ENCODE results near the gene PDYN.

PDYN gene

GRCh38 chr20:1971893-1972586, 21.8 kb downstream of the PDYN start (continued):
- TF ChIP-seq POU6F1 (CRISPR knock-in tag; IDR thresholded peaks at IDR 0.05; ENCODE audit: borderline replicate concordance, low read depth): no peak
- no peak for TF ChIP-seq ZC3H10 (CRISPR knock-in tag; IDR thresholded peaks at IDR 0.05)
- TF ChIP-seq ZNF565 (CRISPR knock-in tag; conservative IDR thresholded peaks at IDR 0.05; ENCODE audit: low read depth): no peak
- no peak for TF ChIP-seq ESRRG (CRISPR knock-in tag; IDR thresholded peaks at IDR 0.05)
- no peak for TF ChIP-seq CSDC2 (CRISPR knock-in tag; IDR thresholded peaks at IDR 0.05)

GRCh38 chr20:1968964-1969363, 24.9 kb downstream of the PDYN start:
- ATAC-seq: no peak
- TF ChIP-seq BACH2 (CRISPR knock-in tag; IDR thresholded peaks at IDR 0.05; ENCODE audit: borderline replicate concordance) (no peak), CREB5 (CRISPR knock-in tag; IDR thresholded peaks at IDR 0.05; ENCODE audit: low read depth) (no peak), ESRRG (CRISPR knock-in tag; IDR thresholded peaks at IDR 0.05) (no peak), OSR1 (CRISPR knock-in tag; IDR thresholded peaks at IDR 0.05) (no peak), TSHZ2 (CRISPR knock-in tag; IDR thresholded peaks at IDR 0.05) (no peak), ISL1 (CRISPR knock-in tag; IDR thresholded peaks at IDR 0.05) (no peak), ARNTL (CRISPR knock-in tag; IDR thresholded peaks at IDR 0.05; ENCODE audit: borderline replicate concordance, low read depth) (no peak), ZFP30 (CRISPR knock-in tag; IDR thresholded peaks at IDR 0.05) (no peak), ZNF565 (CRISPR knock-in tag; conservative IDR thresholded peaks at IDR 0.05; ENCODE audit: low read depth) (no peak), TCF4 (CRISPR knock-in tag; IDR thresholded peaks at IDR 0.05; ENCODE audit: borderline replicate concordance) (no peak), PPARA (CRISPR knock-in tag; IDR thresholded peaks at IDR 0.05; ENCODE audit: borderline replicate concordance) (no peak), ZFP3 (CRISPR knock-in tag; IDR thresholded peaks at IDR 0.05) (no peak)

GRCh38 chr20:1965520-1966351, 28.1 kb downstream of the PDYN start:
- peak; percentile 95 for ATAC-seq
- TF ChIP-seq ARNTL (CRISPR knock-in tag; IDR thresholded peaks at IDR 0.05; ENCODE audit: borderline replicate concordance, low read depth) (no peak), PATZ1 (CRISPR knock-in tag; IDR thresholded peaks at IDR 0.05; ENCODE audit: borderline replicate concordance) (no peak), POU6F1 (CRISPR knock-in tag; IDR thresholded peaks at IDR 0.05; ENCODE audit: borderline replicate concordance, low read depth) (no peak), ZNF565 (CRISPR knock-in tag; conservative IDR thresholded peaks at IDR 0.05; ENCODE audit: low read depth) (no peak), BACH2 (CRISPR knock-in tag; IDR thresholded peaks at IDR 0.05; ENCODE audit: borderline replicate concordance) (no peak), CREB5 (CRISPR knock-in tag; IDR thresholded peaks at IDR 0.05; ENCODE audit: low read depth) (no peak), GLIS3 (CRISPR knock-in tag; IDR thresholded peaks at IDR 0.05) (no peak), RARB (CRISPR knock-in tag; IDR thresholded peaks at IDR 0.05) (no peak), CSRNP3 (CRISPR knock-in tag; IDR thresholded peaks at IDR 0.05) (no peak), TOX (CRISPR knock-in tag; IDR thresholded peaks at IDR 0.05; ENCODE audit: borderline replicate concordance) (no peak), SNAI2 (CRISPR knock-in tag; IDR thresholded peaks at IDR 0.05) (no peak), ISL1 (CRISPR knock-in tag; IDR thresholded peaks at IDR 0.05) (no peak), ZNF8 (CRISPR knock-in tag; IDR thresholded peaks at IDR 0.05) (no peak), ESRRG (CRISPR knock-in tag; IDR thresholded peaks at IDR 0.05) (no peak), ZFP3 (CRISPR knock-in tag; IDR thresholded peaks at IDR 0.05) (no peak)

Measured in SK-N-SH treated with all-trans-retinoic acid at 6 μM for 48 hours (cell line).